Osteocyte (in vitro differentiated cells): ENCODE measurements around the gene GLE1. TPM values are rescaled to one million over a fixed set of nuclear protein-coding genes. Genes with fewer than 3 reads are reported as not detected.

Source experiments
- DNase-seq: peaks from one replicate; pipeline ENCODE4 v3.0.0; 2021; ENCODE audit warnings: mixed read lengths; ENCODE audit not compliant: unreplicated experiment; ENCODE audit errors: extremely low spot score
- H3K27ac Mint-ChIP-seq: one replicate; pipeline ENCODE4 v1.8.0; 2021; ENCODE audit warnings: mild to moderate bottlenecking, mixed read lengths; ENCODE audit not compliant: unreplicated experiment
- H3K27me3 Mint-ChIP-seq: one replicate; pipeline ENCODE4 v1.8.0; 2021; ENCODE audit warnings: mixed read lengths; ENCODE audit not compliant: unreplicated experiment
- H3K36me3 Mint-ChIP-seq: one replicate; pipeline ENCODE4 v1.8.0; 2021; ENCODE audit warnings: mixed read lengths; ENCODE audit not compliant: unreplicated experiment
- H3K4me1 Mint-ChIP-seq: one replicate; pipeline ENCODE4 v1.8.0; 2021; ENCODE audit warnings: mixed read lengths; ENCODE audit not compliant: unreplicated experiment
- H3K4me3 Mint-ChIP-seq: one replicate; pipeline ENCODE4 v1.8.0; 2021; ENCODE audit warnings: mild to moderate bottlenecking, moderate library complexity, mixed read lengths; ENCODE audit not compliant: unreplicated experiment
- H3K9me3 Mint-ChIP-seq: one replicate; pipeline ENCODE4 v1.8.0; 2021; ENCODE audit warnings: mixed read lengths; ENCODE audit not compliant: unreplicated experiment
- CTCF ChIP-seq: fragments of 200-600 bp; sonication (generic); IDR thresholded peaks from 2 replicates; pipeline ENCODE4 v1.5.0; 2021; ENCODE audit warnings: antibody characterized with exemption, mild to moderate bottlenecking, moderate library complexity
- total RNA-seq: library from RNA; stranded (reverse); gene quantifications from 2 replicates; pipeline ENCODE4 v1.2.1, GENCODE V29; 2021

Gene GLE1
- total RNA-seq, 1 donor from 2014 or later: 17.2 TPM

GRCh38 chr9:128457207-128457606 lies 47.3 kb upstream of the GLE1 start:
- no peaks in the 10 kb centered on the region for H3K9me3 Mint-ChIP-seq
- peak overlapping the region; percentile 89 for H3K4me3 Mint-ChIP-seq
- H3K4me1 Mint-ChIP-seq: peaks cover 13% of the 10 kb centered on the region
- no peak for TF ChIP-seq CTCF
- H3K27ac Mint-ChIP-seq: peak overlapping the region; percentile 89
- no peak for DNase-seq
- H3K36me3 Mint-ChIP-seq: peaks cover 15% of the 10 kb centered on the region
- no peaks in the 10 kb centered on the region for H3K27me3 Mint-ChIP-seq

DNA sequence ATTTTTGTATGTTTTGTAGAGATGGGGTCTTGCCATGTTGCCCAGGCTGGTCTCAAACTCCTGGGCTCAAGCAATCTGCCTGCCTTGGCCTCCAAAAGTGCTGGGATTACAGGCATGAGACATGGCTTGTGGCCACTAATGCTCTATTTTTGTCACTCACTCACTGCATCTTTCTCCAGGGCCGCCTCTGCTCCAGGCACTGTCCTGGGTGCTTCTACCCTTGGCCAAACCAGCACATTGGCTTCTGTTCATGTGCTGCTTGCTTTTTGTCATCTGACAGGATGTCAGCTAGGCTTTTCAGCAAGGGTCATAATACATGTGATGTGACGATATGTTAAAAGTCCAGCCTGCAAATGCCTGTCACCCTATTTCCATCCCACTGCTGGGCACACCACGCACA lies 45.5 kb upstream of the GLE1 start:
- TF ChIP-seq CTCF: no peak
- no peaks in the 10 kb centered on the region for H3K9me3 Mint-ChIP-seq
- peaks cover 13% of the 10 kb centered on the region for H3K4me1 Mint-ChIP-seq
- no peak overlapping the region for H3K27ac Mint-ChIP-seq
- no peaks in the 10 kb centered on the region for H3K27me3 Mint-ChIP-seq
- peaks cover 20% of the 10 kb centered on the region for H3K36me3 Mint-ChIP-seq
- no peak for DNase-seq
- no peak overlapping the region for H3K4me3 Mint-ChIP-seq

GRCh38 chr9:128469070-128469469 lies 35.4 kb upstream of the GLE1 start:
- Mint-ChIP-seq H3K4me1 (peaks cover 3% of the 10 kb centered on the region), H3K4me3 (no peak overlapping the region), H3K27ac (no peak overlapping the region), H3K36me3 (peaks cover 10% of the 10 kb centered on the region), H3K9me3 (no peaks in the 10 kb centered on the region), H3K27me3 (no peaks in the 10 kb centered on the region)
- no peak for DNase-seq
- no peak for TF ChIP-seq CTCF

DNA sequence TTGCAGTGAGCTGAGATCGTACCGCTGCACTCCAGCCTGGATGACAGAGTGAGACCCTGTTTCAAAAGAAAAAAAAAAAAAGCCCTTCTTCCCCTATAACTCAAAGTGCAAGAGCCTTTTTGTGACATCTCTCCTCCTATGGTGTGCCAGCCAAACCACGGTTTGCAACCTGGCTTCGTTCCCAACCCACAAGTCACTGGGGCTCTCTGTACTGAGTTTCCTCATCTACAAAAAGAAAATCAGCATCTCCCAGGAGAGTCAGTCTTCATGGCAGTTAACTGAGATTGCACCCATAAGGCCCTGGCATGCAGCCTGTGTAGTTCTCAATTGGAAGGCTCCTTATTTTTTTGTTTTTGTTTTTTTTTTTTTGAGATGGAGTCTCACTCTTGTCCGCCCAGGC lies 34.0 kb upstream of the GLE1 start:
- no peak for TF ChIP-seq CTCF
- Mint-ChIP-seq H3K36me3 (peaks cover 17% of the 10 kb centered on the region), H3K9me3 (no peaks in the 10 kb centered on the region), H3K4me1 (peaks cover 3% of the 10 kb centered on the region), H3K27ac (no peak overlapping the region), H3K4me3 (no peak overlapping the region), H3K27me3 (no peaks in the 10 kb centered on the region)
- no peak for DNase-seq

GRCh38 chr9:128473104-128473503 lies 31.4 kb upstream of the GLE1 start:
- Mint-ChIP-seq H3K4me3 (no peak overlapping the region), H3K9me3 (no peaks in the 10 kb centered on the region), H3K27ac (no peak overlapping the region), H3K4me1 (peaks cover 3% of the 10 kb centered on the region), H3K27me3 (no peaks in the 10 kb centered on the region), H3K36me3 (peaks cover 18% of the 10 kb centered on the region)
- DNase-seq: no peak
- no peak for TF ChIP-seq CTCF
